GM12873 (cell line): ENCODE data around the gene LIMCH1.

Source experiments
- CTCF ChIP-seq: IDR thresholded peaks from 2 replicates; pipeline ENCODE4 v1.5.1; 2012; ENCODE audit warnings: low read depth, mild to moderate bottlenecking, moderate library complexity, low read length, control low read depth; ENCODE audit not compliant: insufficient read depth; ENCODE audit errors: missing control alignments

The LIMCH1 gene

GRCh38 chr4:41679991-41680390 is 142.0 kb downstream of the LIMCH1 start:
- TF ChIP-seq CTCF, result no peak

GRCh38 chr4:41681054-41681453 is 143.1 kb downstream of the LIMCH1 start:
- TF ChIP-seq CTCF, result no peak

GRCh38 chr4:41683326-41683725 is 145.4 kb downstream of the LIMCH1 start:
- TF ChIP-seq CTCF, result no peak

GRCh38 chr4:41686893-41687292 is 148.9 kb downstream of the LIMCH1 start:
- TF ChIP-seq CTCF, result no peak

- TF ChIP-seq CTCF, result no peak
Measured at GRCh38 chr4:41687971-41688370, 150.0 kb downstream of the LIMCH1 start.

- TF ChIP-seq CTCF, result peak; percentile 93
Measured at GRCh38 chr4:41692717-41693345, 154.9 kb downstream of the LIMCH1 start.

GRCh38 chr4:41693629-41694028 is 155.7 kb downstream of the LIMCH1 start:
- TF ChIP-seq CTCF, result peak; percentile 53
